Activated gamma-delta T cell treated with Interleukin-2 at 50 U/mL for 16 hours (primary cell): ENCODE measurements around the gene GLIPR1L1.
"Not testable (repeated sequence)": the region's sequence is repeated elsewhere in the genome, so short reads cannot be mapped to it uniquely, and the experiment has no call there.

Experiments used
- DNase-seq: peaks from one replicate; pipeline ENCODE4 v3.0.0-alpha.2; 2020

The GLIPR1L1 gene

GRCh38 chr12:75334384-75335030 is at the start of gene GLIPR1L1:
Gene GLIPR1L1, plus strand, starts transcription at chr12:75334670. Its CDS starts 59 bp downstream, at chr12:75334729.
- DNase-seq, result peak; percentile 82

- DNase-seq, result no peak
Observed at GRCh38 chr12:75288860-75289259, 45.6 kb upstream of the GLIPR1L1 start.

GRCh38 chr12:75289753-75290152 is 44.7 kb upstream of the GLIPR1L1 start:
- no peak for DNase-seq

- no peak for DNase-seq
Observed at GRCh38 chr12:75291014-75291413, 43.5 kb upstream of the GLIPR1L1 start.

- no peak for DNase-seq
Observed at GRCh38 chr12:75294336-75294735, 40.1 kb upstream of the GLIPR1L1 start.

- no peak for DNase-seq
Observed at GRCh38 chr12:75294797-75295196, 39.7 kb upstream of the GLIPR1L1 start.

- no peak for DNase-seq
Observed at GRCh38 chr12:75302225-75302624, 32.2 kb upstream of the GLIPR1L1 start.

- no peak for DNase-seq
Observed at GRCh38 chr12:75302781-75303180, 31.7 kb upstream of the GLIPR1L1 start.

- DNase-seq, result no peak
Observed at GRCh38 chr12:75305412-75306332, 28.8 kb upstream of the GLIPR1L1 start.

GRCh38 chr12:75308279-75308678 is 26.2 kb upstream of the GLIPR1L1 start:
- DNase-seq, result no peak

- no peak for DNase-seq
Observed at GRCh38 chr12:75311369-75311768, 23.1 kb upstream of the GLIPR1L1 start.

- no peak for DNase-seq
Observed at GRCh38 chr12:75315518-75315917, 19.0 kb upstream of the GLIPR1L1 start.

- DNase-seq, result no peak
Observed at GRCh38 chr12:75317784-75318183, 16.7 kb upstream of the GLIPR1L1 start.

GRCh38 chr12:75322464-75322863 is 12.0 kb upstream of the GLIPR1L1 start:
- DNase-seq, result no peak

GRCh38 chr12:75323663-75324062 is 10.8 kb upstream of the GLIPR1L1 start:
- no peak for DNase-seq

- DNase-seq, result no peak
Observed at GRCh38 chr12:75327642-75328041, 6.8 kb upstream of the GLIPR1L1 start.

- peak; percentile 43 for DNase-seq
Observed at GRCh38 chr12:75329918-75330826, 4.3 kb upstream of the GLIPR1L1 start, which contains the start of gene CAPS2. Gene CAPS2, minus strand, starts transcription at chr12:75330324. Its CDS starts 3,826 bp downstream, at chr12:75326498.

- no peak for DNase-seq
Observed at GRCh38 chr12:75337905-75338304, 3.4 kb downstream of the GLIPR1L1 start.

GRCh38 chr12:75341873-75342272 is 7.4 kb downstream of the GLIPR1L1 start:
- no peak for DNase-seq

- DNase-seq, result no peak
Observed at GRCh38 chr12:75345531-75345930, 11.1 kb downstream of the GLIPR1L1 start.

GRCh38 chr12:75346215-75346614 is 11.7 kb downstream of the GLIPR1L1 start:
- DNase-seq, result not testable (repeated sequence)

- DNase-seq, result no peak
Observed at GRCh38 chr12:75349946-75350345, 15.5 kb downstream of the GLIPR1L1 start.

- no peak for DNase-seq
Observed at GRCh38 chr12:75350413-75350812, 15.9 kb downstream of the GLIPR1L1 start.
